GM21360 (cell line): ENCODE results near the gene LRRC63.

Experiments used
- ATAC-seq: cut with Tn5 transposase; IDR thresholded peaks from one replicate; pipeline ENCODE4 v1.9.1; 2021; ENCODE audit warnings: mild to moderate bottlenecking, moderate library complexity; ENCODE audit not compliant: unreplicated experiment

LRRC63 gene

DNA sequence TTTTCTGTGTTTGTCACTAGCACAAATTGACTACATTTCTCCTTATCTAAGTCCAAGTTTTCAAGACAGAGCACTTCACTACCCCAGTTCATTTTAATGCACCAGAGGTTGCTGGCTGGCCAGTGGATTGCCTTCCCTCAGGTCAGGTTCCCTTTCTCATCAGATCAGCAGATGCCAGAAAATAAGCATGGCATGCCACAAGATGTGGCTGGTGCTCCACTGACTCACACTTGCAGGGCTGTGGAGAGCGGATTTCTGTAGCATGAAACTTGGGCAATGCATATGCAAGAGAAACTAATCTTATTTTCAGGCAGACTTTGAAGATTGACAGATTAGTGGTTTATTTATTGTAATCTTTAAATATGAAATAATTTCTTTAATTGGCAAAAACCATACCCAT lies 95.8 kb downstream of the LRRC63 start:
- no peak for ATAC-seq

DNA sequence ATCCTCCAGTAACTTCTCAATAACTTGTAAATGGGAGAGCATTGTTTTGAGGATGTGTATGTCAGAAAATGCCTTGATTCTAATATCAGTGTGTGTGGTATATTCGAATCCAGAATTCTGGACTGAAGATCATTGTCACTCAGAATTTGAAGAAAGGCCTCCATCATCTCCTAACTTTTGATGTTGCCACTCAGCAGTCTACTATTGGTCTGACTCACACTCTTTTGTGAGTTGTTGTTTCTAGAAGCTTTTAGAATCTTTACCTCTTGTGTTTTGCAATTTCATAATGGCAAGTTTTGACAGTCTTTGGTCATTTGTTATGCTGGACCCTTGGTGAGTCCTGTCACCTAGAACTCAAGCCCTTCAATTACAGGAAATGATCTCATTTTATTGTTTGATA lies 98.3 kb downstream of the LRRC63 start:
- no peak for ATAC-seq

DNA sequence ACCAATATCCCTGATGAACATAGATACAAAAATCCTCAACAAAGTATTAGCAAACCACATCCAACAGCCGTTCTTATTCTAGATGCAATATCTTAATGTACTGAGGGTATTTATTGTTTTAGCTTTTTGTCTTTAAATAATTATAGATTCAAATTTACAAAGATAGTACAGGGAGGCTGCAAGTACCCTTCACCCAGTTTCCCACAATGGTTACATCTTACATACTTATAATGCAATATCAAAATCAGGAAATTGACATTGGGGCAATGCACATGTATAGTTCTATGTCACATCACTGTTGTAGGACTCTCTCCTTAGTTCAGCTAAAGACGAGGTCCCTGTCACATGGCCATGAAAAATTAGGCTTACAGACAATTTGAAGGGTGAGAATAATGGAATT lies 99.5 kb downstream of the LRRC63 start:
- no peak for ATAC-seq

DNA sequence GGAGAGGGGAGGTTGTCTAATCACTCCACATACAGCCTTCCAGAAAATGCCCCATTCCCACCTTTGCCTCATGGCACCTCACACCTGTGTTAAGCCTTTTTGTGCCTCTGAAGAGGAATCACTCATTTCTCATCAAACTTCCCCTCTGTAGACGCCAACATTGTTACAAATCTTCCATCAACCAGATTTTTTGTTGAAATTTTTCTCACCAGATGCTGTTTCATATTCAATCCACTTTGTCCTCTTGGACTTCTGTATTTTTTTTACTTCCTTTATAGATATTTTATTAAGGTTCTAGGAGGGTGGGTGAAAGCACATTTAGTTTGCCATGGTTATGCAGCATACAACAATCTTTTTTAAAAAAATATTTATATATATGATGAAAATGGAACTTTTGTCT lies 101.3 kb downstream of the LRRC63 start:
- ATAC-seq: no peak

DNA sequence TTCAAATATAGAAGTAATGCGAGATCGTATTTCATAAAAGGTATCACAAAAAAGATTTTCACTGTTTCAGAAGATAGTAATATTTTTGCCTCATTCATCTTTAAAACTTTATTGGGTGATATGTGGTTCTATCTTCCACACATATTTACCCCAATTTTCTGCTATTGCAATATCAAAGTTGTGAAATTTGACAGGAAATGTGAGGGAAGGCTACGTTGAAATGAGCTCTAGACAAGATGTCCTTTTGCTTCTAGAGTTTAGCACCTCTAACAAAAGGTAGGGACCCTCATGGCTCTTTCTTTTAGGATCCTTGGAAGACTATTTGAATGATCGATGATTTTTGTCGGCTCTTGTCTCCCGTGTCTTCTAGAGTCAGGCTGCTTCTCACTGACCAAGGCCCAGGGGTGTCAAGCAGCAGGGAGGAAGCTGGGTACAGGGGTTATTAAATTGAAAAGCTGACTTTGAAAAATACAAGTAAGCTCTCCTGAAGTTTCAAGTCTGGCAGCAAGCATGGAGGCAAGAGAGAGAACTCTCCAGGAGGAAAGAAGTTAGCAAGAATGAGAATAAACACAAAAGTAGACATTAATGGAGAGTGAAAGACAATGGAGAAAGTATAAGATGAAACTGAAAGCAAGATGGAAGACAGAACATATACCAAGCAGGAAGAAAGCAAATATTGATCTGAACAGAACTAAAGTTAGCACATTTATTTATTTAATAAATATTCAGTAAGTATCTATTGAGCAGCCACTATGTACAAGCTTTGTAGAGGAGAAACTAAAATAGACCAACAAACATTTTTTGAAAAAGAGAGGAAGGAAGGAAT lies 101.9 kb downstream of the LRRC63 start:
- ATAC-seq: no peak

DNA sequence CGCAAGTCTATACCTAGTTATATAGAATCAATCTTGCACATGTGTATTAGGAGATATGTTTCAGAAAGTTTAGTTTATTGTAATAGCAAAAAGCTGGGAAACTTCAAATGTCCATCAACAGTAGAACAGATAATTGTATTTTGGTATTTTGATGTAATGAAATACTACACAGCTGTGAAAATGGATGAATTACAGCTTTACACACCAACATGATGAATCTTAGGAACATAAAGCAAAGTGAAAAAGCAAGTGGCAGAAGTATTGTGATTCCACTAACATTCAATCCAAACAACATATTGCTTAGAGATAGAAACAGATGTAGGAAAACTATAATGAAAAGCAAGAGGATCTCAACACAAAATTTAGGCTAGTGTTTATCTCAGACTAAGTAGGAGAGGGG lies 102.9 kb downstream of the LRRC63 start:
- ATAC-seq: no peak

DNA sequence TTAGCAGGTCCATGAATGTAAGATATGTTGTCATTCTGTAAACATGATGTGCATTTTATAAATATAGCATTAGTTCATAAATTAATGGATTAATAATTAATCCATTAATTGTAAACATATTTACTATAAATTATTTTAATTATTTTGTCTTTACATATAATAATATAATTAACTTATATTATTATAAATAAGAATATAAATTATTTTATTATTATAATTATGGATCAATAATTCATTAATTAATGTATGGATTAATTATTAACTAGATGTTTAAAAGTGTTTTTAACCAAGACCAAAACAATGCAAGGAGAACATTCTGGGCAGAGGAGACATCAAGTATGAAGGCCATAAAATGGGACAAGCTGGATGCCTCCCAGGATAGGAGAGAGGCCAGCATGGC lies 103.3 kb downstream of the LRRC63 start:
- ATAC-seq: no peak

DNA sequence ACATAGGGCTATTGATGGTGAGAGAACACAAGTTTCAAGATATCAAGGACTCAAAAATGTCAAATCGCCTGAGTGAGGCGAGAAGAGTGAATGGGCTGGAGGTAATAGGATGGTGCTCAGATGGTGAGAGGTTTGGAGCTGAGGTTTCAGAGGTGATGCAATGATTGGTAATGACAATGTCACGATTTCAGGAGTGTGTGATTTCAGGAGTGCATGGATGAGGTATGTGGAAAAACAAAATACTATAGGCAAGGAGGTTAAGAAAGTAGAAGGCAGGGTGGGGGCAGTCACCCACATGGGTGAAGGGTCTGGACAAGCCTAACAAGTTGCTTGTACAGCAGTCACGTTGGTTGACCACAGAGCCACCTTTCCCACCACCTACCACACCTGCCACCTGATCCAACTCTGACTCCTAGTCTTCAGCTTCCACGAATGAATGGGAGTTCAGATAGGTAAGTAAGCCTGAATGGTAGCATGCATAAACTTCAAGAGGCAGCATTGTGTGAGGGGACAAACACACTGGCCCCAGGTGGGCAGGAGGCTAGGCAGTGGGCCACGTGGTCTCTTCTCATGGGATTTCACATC lies 103.9 kb downstream of the LRRC63 start:
- ATAC-seq: no peak

DNA sequence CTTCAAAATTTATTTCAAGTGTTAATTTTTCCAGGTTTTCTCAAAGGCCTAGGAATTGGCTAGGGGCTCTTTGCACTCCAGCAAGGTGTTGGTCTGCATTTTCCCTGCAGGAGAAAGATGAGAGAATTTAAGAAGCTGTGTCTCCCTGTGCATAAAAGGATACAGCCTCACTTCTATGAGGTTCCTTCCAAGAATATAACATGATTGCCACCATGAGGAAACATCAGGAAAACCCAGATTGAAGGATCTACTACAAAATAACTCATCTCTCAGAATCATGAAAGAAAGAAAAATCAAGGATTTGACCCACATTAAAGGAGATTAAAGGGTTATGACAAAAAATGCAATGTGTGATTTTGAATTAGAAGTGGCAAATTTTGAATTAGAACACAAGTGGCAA lies 105.4 kb downstream of the LRRC63 start:
- ATAC-seq: no peak

DNA sequence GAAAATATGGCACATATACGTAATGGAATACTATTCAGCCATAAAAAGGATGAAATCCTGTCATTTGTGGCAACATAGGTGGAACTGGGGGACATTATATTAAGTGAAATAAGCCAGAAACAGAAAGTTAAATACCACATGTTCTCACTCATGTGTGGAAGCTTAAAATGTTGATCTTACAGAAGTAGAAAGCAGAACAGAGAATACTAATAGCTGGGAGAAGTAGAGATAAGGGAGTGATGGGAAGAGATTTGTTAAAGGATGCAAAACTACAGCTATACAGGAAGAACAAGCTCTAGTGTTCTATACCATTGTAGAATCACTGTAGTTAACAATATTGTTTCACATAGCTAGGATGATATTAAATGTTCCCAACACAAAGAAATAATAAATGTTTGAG lies 107.3 kb downstream of the LRRC63 start:
- no peak for ATAC-seq

DNA sequence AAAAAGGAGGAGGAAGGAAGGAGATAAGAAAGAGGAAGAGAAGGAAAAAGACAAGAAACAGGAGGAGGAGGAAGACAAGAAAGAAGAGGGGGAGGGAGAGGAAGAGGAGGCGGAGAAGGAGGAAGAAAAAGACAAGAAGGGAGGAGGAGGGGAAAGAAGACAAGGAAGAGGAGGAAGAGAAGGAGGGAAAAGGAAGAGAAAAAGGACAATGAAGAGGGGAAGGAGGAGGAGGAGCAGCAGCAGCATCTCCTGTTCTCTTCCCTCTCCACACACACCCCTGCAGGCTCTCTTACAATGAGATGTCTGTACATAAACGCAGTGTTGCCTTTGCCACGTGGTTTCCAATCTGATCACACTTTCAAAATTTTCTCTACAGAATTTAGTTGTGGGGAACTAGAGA lies 108.7 kb downstream of the LRRC63 start:
- no peak for ATAC-seq

DNA sequence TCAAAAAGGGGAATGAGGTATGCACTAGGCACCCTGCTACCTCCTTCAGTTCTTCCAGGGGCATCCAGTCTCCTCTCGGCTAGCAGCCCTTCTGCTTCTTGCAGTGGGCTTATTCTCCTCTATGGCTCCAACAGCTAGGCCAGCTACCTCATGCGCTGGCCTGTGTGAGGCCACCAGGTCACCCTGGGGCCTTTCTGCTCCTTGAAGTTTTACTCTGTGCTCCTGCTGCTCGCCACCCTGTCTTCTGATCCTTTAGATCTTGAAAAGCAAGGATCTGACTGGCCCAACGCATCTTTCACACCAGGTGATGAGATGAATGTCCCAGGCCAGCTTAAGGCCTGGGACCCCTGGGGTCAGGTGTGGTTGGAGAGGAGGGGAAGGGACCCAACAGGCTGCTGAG lies 109.1 kb downstream of the LRRC63 start:
- no peak for ATAC-seq

DNA sequence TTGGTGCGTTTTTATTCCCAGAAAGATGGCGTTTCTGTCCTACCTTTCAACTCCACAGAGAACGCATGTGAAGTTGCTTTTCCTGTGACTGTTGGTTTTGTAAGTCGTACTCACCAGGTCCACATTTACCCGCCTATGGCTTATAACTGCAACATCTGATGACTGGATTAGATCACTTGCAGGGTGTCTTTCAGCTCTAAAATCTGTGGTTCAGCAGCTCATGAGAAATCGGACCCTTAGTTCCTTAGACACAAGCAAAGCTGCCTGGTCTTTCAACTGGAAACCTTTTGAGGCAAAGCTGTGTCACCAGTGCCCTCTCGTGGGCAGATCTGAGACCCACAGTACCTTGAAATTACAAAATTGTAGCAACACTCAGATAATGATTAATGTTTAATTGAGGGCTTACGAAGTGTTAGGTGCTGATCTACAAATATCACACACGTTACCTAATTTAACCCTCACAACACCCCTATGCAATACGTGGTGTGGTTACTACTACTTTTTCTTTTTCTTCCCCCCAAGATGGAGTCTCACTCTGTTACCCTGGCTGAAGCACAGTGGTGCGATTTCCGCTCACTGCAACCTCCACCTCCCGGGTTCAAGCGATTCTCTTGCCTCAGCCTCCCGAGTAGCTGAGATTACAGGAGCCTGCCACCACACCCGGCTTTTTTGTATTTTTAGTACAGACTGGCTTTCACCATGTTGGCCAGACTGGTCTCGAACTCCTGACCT lies 109.9 kb downstream of the LRRC63 start:
- ATAC-seq: no peak

DNA sequence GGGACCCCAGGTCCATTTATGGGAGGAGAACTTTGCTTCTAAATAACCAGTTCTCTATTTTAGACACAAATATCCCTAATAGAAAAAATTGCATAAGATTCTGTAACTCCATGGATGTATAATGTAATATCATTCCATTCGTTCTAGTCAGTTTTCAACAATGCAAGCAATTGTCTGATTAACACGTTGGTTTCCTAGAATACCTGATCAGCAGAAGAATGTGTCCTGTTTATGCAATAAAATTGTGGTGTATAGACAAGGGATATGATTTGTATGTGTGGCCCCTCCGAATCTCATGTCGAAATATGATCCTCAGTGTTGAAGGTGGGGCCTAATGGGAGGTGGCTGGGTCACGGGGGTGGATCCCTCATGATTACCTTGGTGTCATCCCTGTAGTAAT lies 113.2 kb downstream of the LRRC63 start:
- ATAC-seq: no peak
